HepG2 (cell line): ENCODE measurements around the gene GRIN2D. TPM values are rescaled to one million over a fixed set of nuclear protein-coding genes. Genes with fewer than 3 reads are reported as not detected.
A peak's percentile ranks its signal among the peaks of the same experiment; 100 is the strongest.

ENCODE experiments used
- ATAC-seq: fragments of 200-7000 bp; cut with Tn5 transposase; 3 replicates; pipeline ENCODE4 v1.9.1; 2020; ENCODE audit warnings: mild to moderate bottlenecking, moderate library complexity
- BruUV-seq: library from RNA; stranded (reverse); fragments of 400-500 nt; replicated peaks from 2 replicates; lab custom pipeline; 2021; lab: Mats Ljungman, UMichigan
- CTCF ChIA-PET: fragments of 300-600 bp; formaldehyde crosslinking; extraction: SDS; loops from one replicate; lab custom pipeline; 2021; ENCODE audit warnings: low total read pairs, inconsistent platforms, low intra/inter-chr PET ratio; lab: Yijun Ruan, JAX
- POLR2A ChIA-PET: fragments of 350-600 bp; sonication (Branson Sonifier 250); formaldehyde crosslinking; loops from one replicate; lab custom pipeline; 2020; ENCODE audit warnings: antibody characterized with exemption, inconsistent platforms; lab: Yijun Ruan, JAX
- DNase-seq: peaks from one replicate; pipeline ENCODE4 v3.0.0-alpha.2; 2015; ENCODE audit warnings: low spot score
- FAIRE-seq: peaks from 3 replicates; lab custom pipeline; 2011; peaks lifted over from hg19 to GRCh38; lab: Jason Lieb, UNC
- H2AFZ ChIP-seq: one replicate; pipeline ENCODE4 v1.6.1; 2011; ENCODE audit warnings: low read length, inconsistent platforms
- H3K27ac ChIP-seq: fragments of 300-600 bp; 3 replicates; pipeline ENCODE4 v1.8.0; 2011; ENCODE audit warnings: mixed run types, mild to moderate bottlenecking, mixed read lengths, low read length, inconsistent platforms; ENCODE audit not compliant: insufficient read depth; ENCODE audit errors: extremely low read length
- H3K27me3 ChIP-seq, 2 experiments: fragments of 200-600 bp in 1 of 2; 2 replicates in 1 of 2; 3 replicates in 1 of 2; pipeline versions ENCODE4 v1.6.0 to v1.8.0; 2011; ENCODE audit warnings: low read length in 2 of 2, mild to moderate bottlenecking in 2 of 2, moderate library complexity in 2 of 2, inconsistent platforms in 1 of 2; ENCODE audit not compliant: insufficient read depth in 2 of 2, control insufficient read depth in 1 of 2
- H3K36me3 ChIP-seq, 2 experiments: fragments of 200-600 bp in 1 of 2; replicated peaks in 1 of 2; 2 replicates in 1 of 2; 3 replicates in 1 of 2; pipeline versions ENCODE4 v1.5.1 to v1.8.0; 2011; ENCODE audit warnings: low read length in 2 of 2, inconsistent platforms in 1 of 2; ENCODE audit not compliant: insufficient read depth in 2 of 2, control insufficient read depth in 1 of 2
- H3K4me1 ChIP-seq: 2 replicates; pipeline ENCODE4 v1.5.1; 2012; ENCODE audit warnings: low read length, inconsistent platforms; ENCODE audit not compliant: insufficient read depth
- H3K4me2 ChIP-seq: 2 replicates; pipeline ENCODE4 v1.6.0; 2011; ENCODE audit warnings: low read depth, low read length, inconsistent platforms
- H3K4me3 ChIP-seq, 3 experiments: fragments of 200-600 bp in 1 of 3; sonication (generic), shearing (Covaris generic) in 1 of 3; replicated peaks in 1 of 3; 2 replicates each; pipeline ENCODE4 v1.5.1; 2011 to 2016; ENCODE audit warnings: low read length in 3 of 3, inconsistent platforms in 2 of 3, low read depth in 2 of 3, mild to moderate bottlenecking in 2 of 3, control low read depth in 1 of 3, mixed read lengths in 1 of 3; ENCODE audit not compliant: insufficient read depth in 1 of 3
- H3K79me2 ChIP-seq: one replicate; pipeline ENCODE4 v1.6.1; 2011; ENCODE audit warnings: low read length, inconsistent platforms; ENCODE audit not compliant: insufficient read depth
- H3K9ac ChIP-seq: 2 replicates; pipeline ENCODE4 v1.6.0; 2011; ENCODE audit warnings: mild to moderate bottlenecking, low read depth, low read length, inconsistent platforms; ENCODE audit not compliant: insufficient read depth
- H3K9me3 ChIP-seq: 2 replicates; pipeline ENCODE4 v1.5.1; 2012; ENCODE audit warnings: mild to moderate bottlenecking, low read length
- H4K20me1 ChIP-seq: 2 replicates; pipeline ENCODE4 v1.6.0; 2011; ENCODE audit warnings: inconsistent platforms, mild to moderate bottlenecking, low read length, moderate library complexity; ENCODE audit not compliant: insufficient read depth
- EP300 ChIP-seq, 3 experiments: sonication (generic) in 1 of 3; formaldehyde crosslinking in 1 of 3; IDR thresholded peaks; 2 replicates each; pipeline versions ENCODE4 v1.5.1 to v1.6.1; 2011 to 2020; ENCODE audit warnings: low read depth in 2 of 3, low read length in 2 of 3, borderline replicate concordance in 1 of 3, improper control_type of control experiment in 1 of 3, mild to moderate bottlenecking in 1 of 3, missing genetic modification reagents in 1 of 3, moderate library complexity in 1 of 3
- GFI1 ChIP-seq: sonication (generic); formaldehyde crosslinking; IDR thresholded peaks from 2 replicates; pipeline ENCODE4 v1.5.0; 2020; ENCODE audit warnings: missing genetic modification reagents, mild to moderate bottlenecking, borderline replicate concordance
- NR2C2 ChIP-seq: sonication (generic); formaldehyde crosslinking; IDR thresholded peaks from 2 replicates; pipeline ENCODE4 v1.4.0; 2020; ENCODE audit warnings: missing genetic modification reagents, mild to moderate bottlenecking, moderate library complexity, borderline replicate concordance
- ZFP62 ChIP-seq: sonication (generic); formaldehyde crosslinking; IDR thresholded peaks from 2 replicates; pipeline ENCODE4 v1.4.0; 2020; ENCODE audit warnings: missing genetic modification reagents
- ZNF234 ChIP-seq: sonication (generic); formaldehyde crosslinking; conservative IDR thresholded peaks from 2 replicates; pipeline ENCODE4 v1.5.1; 2020; ENCODE audit warnings: mild to moderate bottlenecking, missing genetic modification reagents
- ZNF629 ChIP-seq: sonication (generic); formaldehyde crosslinking; conservative IDR thresholded peaks from 2 replicates; pipeline ENCODE4 v1.5.0; 2020; ENCODE audit warnings: missing genetic modification reagents
- WGBS: methylation state at CpG from one replicate; pipeline ENCODE4 v1.1.6; 2017; ENCODE audit warnings: low lambda C conversion rate; 5-methylcytosine and 5-hydroxymethylcytosine counted together
- in situ Hi-C: cut with HindIII; loops from 2 replicates; pipeline ENCODE4 v1.10.0; 2017; ENCODE audit warnings: low pct_unique_long_range_greater_than_20kb; ENCODE audit not compliant: extremely low pct_ligation_motif_present
- intact Hi-C: fragments of 100-400 bp; cut with micrococcal nuclease; formaldehyde crosslinking; loops from one replicate; pipeline ENCODE4 v1.10.0; 2022; ENCODE audit not compliant: unreplicated experiment
- polyA plus RNA-seq, 8 experiments: library from polyadenylated mRNA; depleted of rRNA in 3 of 8; stranded (reverse) in 7 of 8; unstranded in 1 of 8; fragments of >200 nt; fragmentation: Illumina TruSeq in 4 of 8; extraction: Trizol in 4 of 8; gene quantifications; 2 replicates each; pipeline versions ENCODE4 v1.2.1 to v1.2.3, GENCODE V29; 2011 to 2016; ENCODE audit warnings: low read depth in 4 of 8, missing spikeins in 1 of 8, mixed read lengths in 1 of 8; ENCODE audit not compliant: insufficient read depth in 1 of 8
- total RNA-seq, 5 experiments: library from RNA; depleted of rRNA; stranded (reverse); fragments of >200 nt; fragmentation: Illumina TruSeq; extraction: Trizol; gene quantifications; 2 replicates each; pipeline ENCODE4 v1.2.3, GENCODE V29; 2016; ENCODE audit warnings: low read depth in 1 of 5
- TF ChIP-seq, protein P1 (sequence below): sonication (generic); formaldehyde crosslinking; IDR thresholded peaks from 2 replicates; pipeline ENCODE4 v1.5.0; 2020; ENCODE audit warnings: mild to moderate bottlenecking, missing genetic modification reagents, moderate library complexity

The GRIN2D gene
- total and polyA plus RNA-seq, 2 of the 13 experiments (the other 11 are each of a cell fraction or from before 2014, with no cell fraction given), result 0.02 to 0.13 TPM

GRCh38 chr19:48385461-48386087 is 7.9 kb upstream of the GRIN2D start:
- BruUV-seq, result no TSS peak
- POLR2A ChIA-PET, result no interaction called here
- Histone ChIP-seq H3K4me1 (peaks cover 24% of the 10 kb centered on the region), H4K20me1 (peaks cover 4% of the 10 kb centered on the region; the same call in 1 of the 2 replicates), H3K79me2 (peaks cover 9% of the 10 kb centered on the region), H3K9ac (no peak overlapping the region), H3K4me3 (no peak overlapping the region), H2AFZ (no peak overlapping the region), H3K4me2 (no peak overlapping the region), H3K36me3 (peaks cover 24 to 57% of the 10 kb centered on the region in 2 experiments), H3K27ac (no peak overlapping the region), H3K9me3 (no peaks in the 10 kb centered on the region), H3K27me3 (no peaks in the 10 kb centered on the region; a peak in 1 of 5 replicates)
- 94% methylated on average over 7 of the region's 7 CpGs for WGBS
- TF ChIP-seq ZFP62 (CRISPR knock-in tag) (no peak), ZNF629 (CRISPR knock-in tag) (peak; percentile 90), ZNF234 (CRISPR knock-in tag) (no peak)
- CTCF ChIA-PET, result no interaction called here
- intact Hi-C loops, result no loop called here
- DNase-seq (no peak), ATAC-seq (no peak), FAIRE-seq (no peak)
- in situ Hi-C loops, result no loop called here

DNA sequence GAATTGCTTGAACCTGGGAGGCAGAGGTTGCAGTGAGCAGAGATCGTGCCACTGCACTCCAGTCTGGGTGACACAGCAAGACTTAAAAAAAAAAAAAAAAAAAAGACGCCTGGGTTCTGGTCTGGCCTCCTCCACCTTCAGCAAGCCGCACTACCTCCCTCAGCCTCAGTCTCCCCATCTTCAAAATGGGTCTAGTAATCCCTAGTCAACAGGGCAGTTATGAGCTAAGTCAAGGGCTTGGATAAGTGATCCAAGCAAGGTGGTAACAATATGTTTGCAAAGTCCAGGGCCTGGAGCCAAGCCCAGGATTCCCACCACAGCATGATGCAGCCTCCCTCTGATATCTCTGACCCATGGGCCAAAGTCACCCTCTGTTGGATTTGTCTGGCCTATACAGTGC is 6.5 kb upstream of the GRIN2D start:
- Histone ChIP-seq H3K36me3 (peaks cover 24 to 53% of the 10 kb centered on the region in 2 experiments), H3K9me3 (no peaks in the 10 kb centered on the region), H2AFZ (no peak overlapping the region), H3K27ac (no peak overlapping the region), H3K27me3 (no peaks in the 10 kb centered on the region; a peak in 1 of 5 replicates), H3K4me3 (no peak overlapping the region), H3K9ac (no peak overlapping the region), H4K20me1 (peaks cover 4% of the 10 kb centered on the region; the same call in 1 of the 2 replicates), H3K4me2 (no peak overlapping the region), H3K4me1 (peaks cover 30% of the 10 kb centered on the region), H3K79me2 (peaks cover 16% of the 10 kb centered on the region)
- in situ Hi-C loops (no loop called here), intact Hi-C loops (no loop called here)
- ChIA-PET POLR2A (interaction anchor here (0.7 kb wide), 1 partner anchor 576 kb away, joined by 3 read pairs; no protein-coding TSS in a partner anchor), CTCF (no interaction called here)
- ATAC-seq (no peak), FAIRE-seq (no peak), DNase-seq (no peak)
- WGBS, result 99% methylated on average over 3 of the region's 3 CpGs
- BruUV-seq, result no TSS peak
- TF ChIP-seq EP300 (IDR thresholded peaks at IDR 0.05; ENCODE audit: low read depth in 2 of 2, low read length in 2 of 2) (no peak), EP300 (CRISPR knock-in tag; IDR thresholded peaks at IDR 0.05; ENCODE audit: borderline replicate concordance) (no peak), ZNF629 (CRISPR knock-in tag) (peak; percentile 82), GFI1 (CRISPR knock-in tag) (no peak), NR2C2 (no peak)
- TF ChIP-seq, protein P1, sequence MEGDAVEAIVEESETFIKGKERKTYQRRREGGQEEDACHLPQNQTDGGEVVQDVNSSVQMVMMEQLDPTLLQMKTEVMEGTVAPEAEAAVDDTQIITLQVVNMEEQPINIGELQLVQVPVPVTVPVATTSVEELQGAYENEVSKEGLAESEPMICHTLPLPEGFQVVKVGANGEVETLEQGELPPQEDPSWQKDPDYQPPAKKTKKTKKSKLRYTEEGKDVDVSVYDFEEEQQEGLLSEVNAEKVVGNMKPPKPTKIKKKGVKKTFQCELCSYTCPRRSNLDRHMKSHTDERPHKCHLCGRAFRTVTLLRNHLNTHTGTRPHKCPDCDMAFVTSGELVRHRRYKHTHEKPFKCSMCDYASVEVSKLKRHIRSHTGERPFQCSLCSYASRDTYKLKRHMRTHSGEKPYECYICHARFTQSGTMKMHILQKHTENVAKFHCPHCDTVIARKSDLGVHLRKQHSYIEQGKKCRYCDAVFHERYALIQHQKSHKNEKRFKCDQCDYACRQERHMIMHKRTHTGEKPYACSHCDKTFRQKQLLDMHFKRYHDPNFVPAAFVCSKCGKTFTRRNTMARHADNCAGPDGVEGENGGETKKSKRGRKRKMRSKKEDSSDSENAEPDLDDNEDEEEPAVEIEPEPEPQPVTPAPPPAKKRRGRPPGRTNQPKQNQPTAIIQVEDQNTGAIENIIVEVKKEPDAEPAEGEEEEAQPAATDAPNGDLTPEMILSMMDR (CRISPR knock-in tag), result 0 out of 2 replicates have a peak, but pooled peaks have one; percentile 23
